ENCODE measurements around the gene PRXL2C. TPM values are rescaled to one million over a fixed set of nuclear protein-coding genes. Genes with fewer than 3 reads are reported as not detected.

Gene PRXL2C
- total and polyA plus RNA-seq, 2 of the 13 experiments (the other 11 are each of a cell fraction or from before 2014, with no cell fraction given) = 11.0 to 13.2 TPM

- TF ChIP-seq ZSCAN29 (CRISPR knock-in tag; conservative IDR thresholded peaks at IDR 0.05) (0 out of 2 replicates have a peak, but pooled peaks have one; percentile 11), ZNF574 (CRISPR knock-in tag; IDR thresholded peaks at IDR 0.05) (peak; percentile 42; the same call in 1 of the 2 replicates), FOXO4 (CRISPR knock-in tag; conservative IDR thresholded peaks at IDR 0.05) (0 out of 2 replicates have a peak, but pooled peaks have one; percentile 29), IKZF5 (CRISPR knock-in tag; IDR thresholded peaks at IDR 0.05) (0 out of 2 replicates have a peak, but pooled peaks have one; percentile 9), RAD21 (CRISPR knock-in tag; IDR thresholded peaks at IDR 0.05) (0 out of 2 replicates have a peak, but pooled peaks have one; percentile 9), ZNF691 (CRISPR knock-in tag; IDR thresholded peaks at IDR 0.05; ENCODE audit: borderline replicate concordance, low read depth) (peak; percentile 45; the same call in 1 of the 2 replicates), ZBTB39 (CRISPR knock-in tag; IDR thresholded peaks at IDR 0.05) (0 out of 2 replicates have a peak, but pooled peaks have one; percentile 47), PPARG (CRISPR knock-in tag; conservative IDR thresholded peaks at IDR 0.05) (no peak), ZNF891 (CRISPR knock-in tag; IDR thresholded peaks at IDR 0.05) (peak; percentile 51; the same call in 1 of the 2 replicates), ZNF784 (CRISPR knock-in tag; IDR thresholded peaks at IDR 0.05; ENCODE audit: borderline replicate concordance) (no peak), HDAC2 (CRISPR knock-in tag; IDR thresholded peaks at IDR 0.05) (0 out of 2 replicates have a peak, but pooled peaks have one; percentile 13), ZNF232 (CRISPR knock-in tag; IDR thresholded peaks at IDR 0.05; ENCODE audit: borderline replicate concordance) (peak; percentile 60; the same call in 1 of the 2 replicates), ZNF503 (CRISPR knock-in tag; IDR thresholded peaks at IDR 0.05) (peak; percentile 49; the same call in 1 of the 2 replicates)
These were observed 36.7 kb downstream of the PRXL2C start (continued) for GRCh38 chr9:96618209-96619123.
